Measurements from ENCODE around the gene HOXD4. TPM values are rescaled to one million over a fixed set of nuclear protein-coding genes. Genes with fewer than 3 reads are reported as not detected.

Gene HOXD4
- total RNA-seq, 1 experiment from 2014 or later: not detected

DNA sequence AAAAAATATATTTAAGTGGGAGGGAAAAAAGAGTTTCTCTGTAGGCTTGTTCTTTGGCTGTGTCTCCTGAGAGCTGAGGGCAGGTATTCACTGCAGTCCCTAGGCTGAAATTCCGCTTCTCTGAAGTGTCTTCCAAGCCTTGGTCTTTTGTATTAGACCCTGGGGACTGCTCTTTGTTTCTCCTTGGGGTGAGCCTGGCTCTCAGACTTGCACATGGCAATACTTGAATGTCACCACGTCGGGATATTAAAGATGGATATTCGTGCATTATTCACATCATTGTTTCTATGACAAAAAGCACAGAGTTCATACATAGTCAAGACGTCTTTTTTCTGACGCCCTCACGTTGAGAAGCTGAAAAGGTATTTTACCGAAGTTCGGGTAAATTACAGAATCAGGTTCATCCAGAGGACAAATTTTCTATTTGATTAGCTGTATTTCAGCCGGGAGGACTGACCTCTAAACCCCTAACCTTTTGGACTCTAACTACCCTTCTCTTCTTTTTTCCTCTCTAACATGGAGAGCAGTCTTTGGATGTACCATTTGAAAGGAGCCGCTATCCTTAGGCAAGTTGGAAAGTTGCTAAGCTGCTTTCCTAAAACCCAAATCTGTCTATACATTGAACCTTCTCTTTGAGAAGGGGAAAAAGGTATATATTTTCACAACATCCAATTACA is 3.4 kb downstream of the HOXD4 start:
- no peak for DNase-seq (ENCODE audit: low spot score)
- peaks cover 100% of the 10 kb centered on the region for H3K27me3 Mint-ChIP-seq (ENCODE audit: low read depth)
- CTCF ChIA-PET: interaction anchor here (0.6 to 2.6 kb wide), 6 partner anchors 10 to 482 kb away, joined by 3 to 13 read pairs (median 4); no protein-coding TSS in a partner anchor

GRCh38 chr2:176155356-176156044 is 4.2 kb downstream of the HOXD4 start:
- ChIA-PET POLR2A (no interaction called here), CTCF (interaction anchor here (0.8 to 2.6 kb wide), 6 partner anchors 15 to 499 kb away, joined by 3 to 13 read pairs (median 4); no protein-coding TSS in a partner anchor)
- no peak overlapping the region for H3K4me3 Mint-ChIP-seq
- ATAC-seq: peak; percentile 9
- DNase-seq (ENCODE audit: low spot score): no peak
- no peaks in the 10 kb centered on the region for H3K9me3 Mint-ChIP-seq
- no peak overlapping the region for H3K27ac Mint-ChIP-seq
- H3K27me3 Mint-ChIP-seq (ENCODE audit: low read depth): peaks cover 100% of the 10 kb centered on the region
- H3K36me3 Mint-ChIP-seq: peaks cover 2% of the 10 kb centered on the region; the same call in 1 of the 2 replicates
- peaks cover 32% of the 10 kb centered on the region for H3K4me1 Mint-ChIP-seq
- TF ChIP-seq CTCF (IDR thresholded peaks at IDR 0.05) (no peak), TEAD1 (CRISPR knock-in tag; IDR thresholded peaks at IDR 0.05) (no peak), E2F1 (CRISPR knock-in tag; IDR thresholded peaks at IDR 0.05) (no peak), ZNF219 (CRISPR knock-in tag; IDR thresholded peaks at IDR 0.05; ENCODE audit: borderline replicate concordance) (no peak), ATF2 (CRISPR knock-in tag; IDR thresholded peaks at IDR 0.05; ENCODE audit: borderline replicate concordance, low read depth) (no peak), ZNF138 (CRISPR knock-in tag; conservative IDR thresholded peaks at IDR 0.05) (no peak), MYBL2 (CRISPR knock-in tag; IDR thresholded peaks at IDR 0.05) (no peak), ELF4 (CRISPR knock-in tag; IDR thresholded peaks at IDR 0.05; ENCODE audit: low read depth) (no peak), GABPB1 (CRISPR knock-in tag; IDR thresholded peaks at IDR 0.05) (no peak), TCF7 (CRISPR knock-in tag; IDR thresholded peaks at IDR 0.05; ENCODE audit: low read depth) (no peak), MXD4 (CRISPR knock-in tag; IDR thresholded peaks at IDR 0.05; ENCODE audit: borderline replicate concordance) (no peak), TEAD4 (CRISPR knock-in tag; IDR thresholded peaks at IDR 0.05) (no peak)
- TF ChIP-seq, protein P1, sequence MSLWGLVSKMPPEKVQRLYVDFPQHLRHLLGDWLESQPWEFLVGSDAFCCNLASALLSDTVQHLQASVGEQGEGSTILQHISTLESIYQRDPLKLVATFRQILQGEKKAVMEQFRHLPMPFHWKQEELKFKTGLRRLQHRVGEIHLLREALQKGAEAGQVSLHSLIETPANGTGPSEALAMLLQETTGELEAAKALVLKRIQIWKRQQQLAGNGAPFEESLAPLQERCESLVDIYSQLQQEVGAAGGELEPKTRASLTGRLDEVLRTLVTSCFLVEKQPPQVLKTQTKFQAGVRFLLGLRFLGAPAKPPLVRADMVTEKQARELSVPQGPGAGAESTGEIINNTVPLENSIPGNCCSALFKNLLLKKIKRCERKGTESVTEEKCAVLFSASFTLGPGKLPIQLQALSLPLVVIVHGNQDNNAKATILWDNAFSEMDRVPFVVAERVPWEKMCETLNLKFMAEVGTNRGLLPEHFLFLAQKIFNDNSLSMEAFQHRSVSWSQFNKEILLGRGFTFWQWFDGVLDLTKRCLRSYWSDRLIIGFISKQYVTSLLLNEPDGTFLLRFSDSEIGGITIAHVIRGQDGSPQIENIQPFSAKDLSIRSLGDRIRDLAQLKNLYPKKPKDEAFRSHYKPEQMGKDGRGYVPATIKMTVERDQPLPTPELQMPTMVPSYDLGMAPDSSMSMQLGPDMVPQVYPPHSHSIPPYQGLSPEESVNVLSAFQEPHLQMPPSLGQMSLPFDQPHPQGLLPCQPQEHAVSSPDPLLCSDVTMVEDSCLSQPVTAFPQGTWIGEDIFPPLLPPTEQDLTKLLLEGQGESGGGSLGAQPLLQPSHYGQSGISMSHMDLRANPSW (CRISPR knock-in tag; conservative IDR thresholded peaks at IDR 0.05; ENCODE audit: low read depth): no peak
- TF ChIP-seq, protein P2, sequence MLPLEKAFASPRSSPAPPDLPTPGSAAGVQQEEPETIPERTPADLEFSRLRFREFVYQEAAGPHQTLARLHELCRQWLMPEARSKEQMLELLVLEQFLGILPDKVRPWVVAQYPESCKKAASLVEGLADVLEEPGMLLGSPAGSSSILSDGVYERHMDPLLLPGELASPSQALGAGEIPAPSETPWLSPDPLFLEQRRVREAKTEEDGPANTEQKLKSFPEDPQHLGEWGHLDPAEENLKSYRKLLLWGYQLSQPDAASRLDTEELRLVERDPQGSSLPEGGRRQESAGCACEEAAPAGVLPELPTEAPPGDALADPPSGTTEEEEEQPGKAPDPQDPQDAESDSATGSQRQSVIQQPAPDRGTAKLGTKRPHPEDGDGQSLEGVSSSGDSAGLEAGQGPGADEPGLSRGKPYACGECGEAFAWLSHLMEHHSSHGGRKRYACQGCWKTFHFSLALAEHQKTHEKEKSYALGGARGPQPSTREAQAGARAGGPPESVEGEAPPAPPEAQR (CRISPR knock-in tag; IDR thresholded peaks at IDR 0.05): no peak

More for the DNA sequence above, 3.4 kb downstream of the HOXD4 start:
- Mint-ChIP-seq H3K4me3 (no peak overlapping the region), H3K27ac (no peak overlapping the region), H3K4me1 (peaks cover 34% of the 10 kb centered on the region), H3K9me3 (no peaks in the 10 kb centered on the region), H3K36me3 (peaks cover 2% of the 10 kb centered on the region; the same call in 1 of the 2 replicates)
- ATAC-seq: no peak
- TF ChIP-seq NR2C2 (CRISPR knock-in tag; IDR thresholded peaks at IDR 0.05): no peak
- TF ChIP-seq HMGA2 (CRISPR knock-in tag; IDR thresholded peaks at IDR 0.05): no peak
- TF ChIP-seq, protein P1 (CRISPR knock-in tag; conservative IDR thresholded peaks at IDR 0.05; ENCODE audit: low read depth): no peak
- TF ChIP-seq, protein P2 (CRISPR knock-in tag; IDR thresholded peaks at IDR 0.05): no peak
- no peak for TF ChIP-seq ETV6 (CRISPR knock-in tag; IDR thresholded peaks at IDR 0.05)
- POLR2A ChIA-PET: no interaction called here
